H9 (cell line): ENCODE data around the gene ZNF641. TPM values are rescaled to one million over a fixed set of nuclear protein-coding genes. Genes with fewer than 3 reads are reported as not detected.

Experiments used
- DNase-seq: peaks from one replicate; pipeline ENCODE4 v3.0.0-alpha.2; 2017
- H2AFZ ChIP-seq: one replicate; pipeline ENCODE4 v1.6.1; 2013; ENCODE audit warnings: mild to moderate bottlenecking, low read length, control low read depth, moderate library complexity
- H2AK5ac ChIP-seq: 2 replicates; pipeline ENCODE4 v1.6.1; 2013; ENCODE audit warnings: low read length, control low read depth, mixed read lengths; ENCODE audit not compliant: insufficient read length
- H2BK120ac ChIP-seq: one replicate; pipeline ENCODE4 v1.6.1; 2013; ENCODE audit warnings: low read depth, mild to moderate bottlenecking, low read length, control low read depth, inconsistent platforms; ENCODE audit not compliant: poor library complexity, severe bottlenecking
- H2BK12ac ChIP-seq: 2 replicates; pipeline ENCODE4 v1.6.1; 2013; ENCODE audit warnings: low read length, control low read depth, mixed read lengths, low read depth; ENCODE audit not compliant: insufficient read length
- H2BK15ac ChIP-seq: 2 replicates; pipeline ENCODE4 v1.6.1; 2013; ENCODE audit warnings: low read depth, low read length, control low read depth
- H2BK20ac ChIP-seq: one replicate; pipeline ENCODE4 v1.6.1; 2013; ENCODE audit warnings: low read depth, mild to moderate bottlenecking, low read length, control low read depth, inconsistent platforms; ENCODE audit not compliant: poor library complexity, severe bottlenecking
- H2BK5ac ChIP-seq: 2 replicates; pipeline ENCODE4 v1.6.1; 2013; ENCODE audit warnings: low read length, control low read depth, mixed read lengths; ENCODE audit not compliant: insufficient read length
- H3K14ac ChIP-seq: 2 replicates; pipeline ENCODE4 v1.6.1; 2013; ENCODE audit warnings: low read length, control low read depth; ENCODE audit not compliant: insufficient read depth
- H3K18ac ChIP-seq: 2 replicates; pipeline ENCODE4 v1.6.1; 2013; ENCODE audit warnings: low read depth, mild to moderate bottlenecking, mixed read lengths, low read length, control low read depth; ENCODE audit not compliant: insufficient read length
- H3K23ac ChIP-seq: 2 replicates; pipeline ENCODE4 v1.6.1; 2013; ENCODE audit warnings: low read length, control low read depth, mixed read lengths, low read depth; ENCODE audit not compliant: insufficient read length
- H3K23me2 ChIP-seq: 2 replicates; pipeline ENCODE4 v1.6.1; 2013; ENCODE audit warnings: low read depth, mild to moderate bottlenecking, mixed read lengths, low read length, control low read depth; ENCODE audit not compliant: insufficient read length, poor library complexity, severe bottlenecking
- H3K27ac ChIP-seq: 2 replicates; pipeline ENCODE4 v1.5.1; 2013; ENCODE audit warnings: low read length, control low read depth, mixed read lengths, low read depth; ENCODE audit not compliant: insufficient read length
- H3K27me3 ChIP-seq: 2 replicates; pipeline ENCODE4 v1.6.1; 2013; ENCODE audit warnings: low read length, control low read depth, inconsistent platforms; ENCODE audit not compliant: insufficient read depth
- H3K4ac ChIP-seq: 2 replicates; pipeline ENCODE4 v1.6.1; 2013; ENCODE audit warnings: low read depth, mild to moderate bottlenecking, control low read depth, inconsistent platforms, low read length, moderate library complexity
- H3K4me1 ChIP-seq: 2 replicates; pipeline ENCODE4 v1.6.1; 2013; ENCODE audit warnings: low read length, control low read depth, inconsistent platforms; ENCODE audit not compliant: insufficient read depth
- H3K4me2 ChIP-seq: 2 replicates; pipeline ENCODE4 v1.6.1; 2013; ENCODE audit warnings: low read length, control low read depth, mixed read lengths; ENCODE audit not compliant: insufficient read length, insufficient read depth
- H3K56ac ChIP-seq: 2 replicates; pipeline ENCODE4 v1.6.1; 2013; ENCODE audit warnings: low read depth, mild to moderate bottlenecking, mixed read lengths, low read length, control low read depth; ENCODE audit not compliant: insufficient read length
- H3K79me1 ChIP-seq: 2 replicates; pipeline ENCODE4 v1.6.1; 2013; ENCODE audit warnings: low read depth, mild to moderate bottlenecking, moderate library complexity, low read length, control low read depth, inconsistent platforms; ENCODE audit not compliant: insufficient read depth, poor library complexity, severe bottlenecking
- H3K79me2 ChIP-seq: 2 replicates; pipeline ENCODE4 v1.6.1; 2013; ENCODE audit warnings: low read length, control low read depth, inconsistent platforms; ENCODE audit not compliant: insufficient read depth
- H3K9ac ChIP-seq: 2 replicates; pipeline ENCODE4 v1.6.1; 2013; ENCODE audit warnings: low read length, control low read depth, mixed read lengths; ENCODE audit not compliant: insufficient read length; ENCODE audit errors: extremely low read depth
- H3K9me3 ChIP-seq: one replicate; pipeline ENCODE4 v1.6.1; 2013; ENCODE audit warnings: low read depth, low read length, inconsistent platforms; ENCODE audit not compliant: control insufficient read depth
- H3T11ph ChIP-seq: one replicate; pipeline ENCODE4 v1.6.1; 2013; ENCODE audit warnings: mild to moderate bottlenecking, low read length, control low read depth, inconsistent platforms
- H4K20me1 ChIP-seq: one replicate; pipeline ENCODE4 v1.6.1; 2013; ENCODE audit not compliant: control insufficient read depth, insufficient read length, insufficient read depth
- H4K5ac ChIP-seq: 2 replicates; pipeline ENCODE4 v1.6.1; 2013; ENCODE audit warnings: low read depth, mild to moderate bottlenecking, mixed read lengths, low read length, control low read depth; ENCODE audit not compliant: insufficient read length
- H4K8ac ChIP-seq: replicated peaks from 2 replicates; pipeline ENCODE4 v1.6.1; 2013; ENCODE audit warnings: low read length, control low read depth, mixed read lengths, low read depth; ENCODE audit not compliant: insufficient read length
- H4K91ac ChIP-seq: 2 replicates; pipeline ENCODE4 v1.6.1; 2013; ENCODE audit warnings: low read depth, mild to moderate bottlenecking, moderate library complexity, mixed read lengths, low read length, control low read depth; ENCODE audit not compliant: insufficient read length
- H3K27ac Mint-ChIP-seq, 3 experiments: 2 replicates in 2 of 3; 3 replicates in 1 of 3; pipeline ENCODE4 v1.8.0; 2020 to 2021; ENCODE audit warnings: mixed read lengths in 3 of 3, mild to moderate bottlenecking in 1 of 3, moderate library complexity in 1 of 3
- H3K27me3 Mint-ChIP-seq: 2 replicates; pipeline ENCODE4 v1.8.0; 2021; ENCODE audit warnings: low read depth, mild to moderate bottlenecking, moderate library complexity, mixed read lengths
- H3K36me3 Mint-ChIP-seq, 3 experiments: 2 replicates in 2 of 3; 3 replicates in 1 of 3; pipeline ENCODE4 v1.8.0; 2020 to 2021; ENCODE audit warnings: low read depth in 3 of 3, mixed read lengths in 3 of 3; ENCODE audit not compliant: insufficient read depth in 1 of 3
- H3K4me1 Mint-ChIP-seq, 2 experiments: 2 replicates each; pipeline ENCODE4 v1.8.0; 2020; ENCODE audit warnings: mixed read lengths in 2 of 2
- H3K4me3 Mint-ChIP-seq, 2 experiments: 2 replicates in 1 of 2; 3 replicates in 1 of 2; pipeline ENCODE4 v1.8.0; 2020 to 2021; ENCODE audit warnings: mild to moderate bottlenecking in 2 of 2, mixed read lengths in 2 of 2, moderate library complexity in 1 of 2
- H3K9me3 Mint-ChIP-seq, 2 experiments: 2 replicates in 1 of 2; 3 replicates in 1 of 2; pipeline ENCODE4 v1.8.0; 2020; ENCODE audit warnings: mild to moderate bottlenecking in 2 of 2, mixed read lengths in 2 of 2, moderate library complexity in 1 of 2
- CTCF ChIP-seq: fragments of 200-600 bp; sonication (generic); conservative IDR thresholded peaks from 3 replicates; pipeline ENCODE4 v1.8.0; 2021; ENCODE audit warnings: antibody characterized with exemption, mild to moderate bottlenecking
- WGBS: extraction: QIAGEN DNeasy Blood & Tissue Kit; methylation state at CpG from one replicate; pipeline ENCODE4 v1.1.7; 2013; ENCODE audit warnings: missing lambda C conversion rate, low lambda C conversion rate, mixed read lengths; ENCODE audit not compliant: insufficient read length; ENCODE audit errors: extremely low coverage; 5-methylcytosine and 5-hydroxymethylcytosine counted together
- total RNA-seq: library from RNA; stranded (reverse); gene quantifications from 2 replicates; pipeline ENCODE4 v1.2.1, GENCODE V29; 2021

Gene ZNF641
- total RNA-seq, 1 experiment from 2014 or later = 8.5 TPM

GRCh38 chr12:48302161-48302911, 48.4 kb downstream of the ZNF641 start:
- Histone ChIP-seq H4K91ac (no peak overlapping the region), H4K5ac (no peak overlapping the region), H3T11ph (no peak overlapping the region), H2BK120ac (no peak overlapping the region), H2BK5ac (no peak overlapping the region), H3K14ac (no peak overlapping the region), H4K8ac (no peak overlapping the region), H3K56ac (no peak overlapping the region), H3K4me1 (no peaks in the 10 kb centered on the region), H2AK5ac (no peak overlapping the region), H3K23me2 (no peaks in the 10 kb centered on the region), H3K23ac (no peak overlapping the region), H3K79me1 (no peaks in the 10 kb centered on the region), H2AFZ (no peak overlapping the region), H2BK20ac (no peak overlapping the region), H3K79me2 (no peaks in the 10 kb centered on the region), H2BK15ac (no peak overlapping the region), H2BK12ac (no peak overlapping the region), H3K27ac (no peak overlapping the region), H3K4ac (no peak overlapping the region), H3K27me3 (no peaks in the 10 kb centered on the region), H3K9me3 (no peaks in the 10 kb centered on the region), H3K4me2 (no peak overlapping the region), H3K18ac (no peak overlapping the region), H3K9ac (no peak overlapping the region), H4K20me1 (no peaks in the 10 kb centered on the region)
- H3K4me1 Mint-ChIP-seq = peaks cover under 1% of the 10 kb centered on the region in 2 experiments; a peak in 1 of 4 replicates
- DNase-seq = no peak
- no CpG with 5 or more reads among the region's 2 CpGs for WGBS
- peaks cover 15% of the 10 kb centered on the region for H3K27me3 Mint-ChIP-seq
- no peak for TF ChIP-seq CTCF
- peaks cover 0 to 11% of the 10 kb centered on the region in 2 experiments; a peak in 2 of 5 replicates for H3K9me3 Mint-ChIP-seq
- H3K4me3 Mint-ChIP-seq = no peak overlapping the region
- H3K36me3 Mint-ChIP-seq = no peaks in the 10 kb centered on the region
- no peak overlapping the region for H3K27ac Mint-ChIP-seq
